ENCODE measurements around the gene LRP1B.

Gene LRP1B

GRCh38 chr2:140509765-140510164 is 1621.1 kb downstream of the LRP1B start:
- Histone ChIP-seq H3K9me2 (replicated peaks; ENCODE audit: control insufficient read depth, low read length) (no peaks in the 10 kb centered on the region), H3K4me3 (ENCODE audit: low read length) (no peak overlapping the region), H3K9me3 (ENCODE audit: control insufficient read depth, insufficient read depth, low read length) (no peaks in the 10 kb centered on the region), H3K4me1 (ENCODE audit: control insufficient read depth, low read length) (no peaks in the 10 kb centered on the region), H3K27ac (ENCODE audit: low read depth, low read length) (no peak overlapping the region), H4K20me1 (ENCODE audit: control insufficient read depth, insufficient read depth, low read depth, low read length) (no peaks in the 10 kb centered on the region), H3F3A (ENCODE audit: control insufficient read depth, insufficient read depth) (no peaks in the 10 kb centered on the region), H3K27me3 (ENCODE audit: control insufficient read depth, low read length) (no peaks in the 10 kb centered on the region), H3K4me2 (ENCODE audit: low read length) (no peak overlapping the region), H3K79me2 (ENCODE audit: control insufficient read depth, low read length) (no peaks in the 10 kb centered on the region), H3K36me3 (ENCODE audit: control insufficient read depth, low read length) (no peaks in the 10 kb centered on the region)
- TF ChIP-seq CTCF (IDR thresholded peaks at IDR 0.05; ENCODE audit: low read depth, low read length, poor library complexity, severe bottlenecking) (no peak), EZH2phosphoT487 (IDR thresholded peaks at IDR 0.05; ENCODE audit: borderline replicate concordance, low read length) (no peak)

- no peak overlapping the region for H3K27ac ChIP-seq (ENCODE audit: low read depth, low read length)
- H3F3A ChIP-seq (ENCODE audit: control insufficient read depth, insufficient read depth) = no peaks in the 10 kb centered on the region
- H3K4me1 ChIP-seq (ENCODE audit: control insufficient read depth, low read length) = no peaks in the 10 kb centered on the region
- no peaks in the 10 kb centered on the region for H3K27me3 ChIP-seq (ENCODE audit: control insufficient read depth, low read length)
- no peaks in the 10 kb centered on the region for H3K9me3 ChIP-seq (ENCODE audit: control insufficient read depth, insufficient read depth, low read length)
- H3K36me3 ChIP-seq (ENCODE audit: control insufficient read depth, low read length) = no peaks in the 10 kb centered on the region
- H3K4me2 ChIP-seq (ENCODE audit: low read length) = no peak overlapping the region
- no peaks in the 10 kb centered on the region for H4K20me1 ChIP-seq (ENCODE audit: control insufficient read depth, insufficient read depth, low read depth, low read length)
- TF ChIP-seq CTCF (IDR thresholded peaks at IDR 0.05; ENCODE audit: low read depth, low read length, poor library complexity, severe bottlenecking) (no peak), EZH2phosphoT487 (IDR thresholded peaks at IDR 0.05; ENCODE audit: borderline replicate concordance, low read length) (no peak)
- no peaks in the 10 kb centered on the region for H3K9me2 ChIP-seq (replicated peaks; ENCODE audit: control insufficient read depth, low read length)
- H3K79me2 ChIP-seq (ENCODE audit: control insufficient read depth, low read length) = no peaks in the 10 kb centered on the region
- H3K4me3 ChIP-seq (ENCODE audit: low read length) = no peak overlapping the region
Measured at GRCh38 chr2:140508756-140509155, 1622.1 kb downstream of the LRP1B start.

- no peaks in the 10 kb centered on the region for H3K79me2 ChIP-seq (ENCODE audit: control insufficient read depth, low read length)
- no peaks in the 10 kb centered on the region for H3K4me1 ChIP-seq (ENCODE audit: control insufficient read depth, low read length)
- no peaks in the 10 kb centered on the region for H3K9me3 ChIP-seq (ENCODE audit: control insufficient read depth, insufficient read depth, low read length)
- no peaks in the 10 kb centered on the region for H3F3A ChIP-seq (ENCODE audit: control insufficient read depth, insufficient read depth)
- H3K27ac ChIP-seq (ENCODE audit: low read depth, low read length) = no peak overlapping the region
- H4K20me1 ChIP-seq (ENCODE audit: control insufficient read depth, insufficient read depth, low read depth, low read length) = no peaks in the 10 kb centered on the region
- H3K27me3 ChIP-seq (ENCODE audit: control insufficient read depth, low read length) = no peaks in the 10 kb centered on the region
- H3K4me3 ChIP-seq (ENCODE audit: low read length) = no peak overlapping the region
- H3K9me2 ChIP-seq (replicated peaks; ENCODE audit: control insufficient read depth, low read length) = no peaks in the 10 kb centered on the region
- H3K36me3 ChIP-seq (ENCODE audit: control insufficient read depth, low read length) = no peaks in the 10 kb centered on the region
- TF ChIP-seq CTCF (IDR thresholded peaks at IDR 0.05; ENCODE audit: low read depth, low read length, poor library complexity, severe bottlenecking) (no peak), EZH2phosphoT487 (IDR thresholded peaks at IDR 0.05; ENCODE audit: borderline replicate concordance, low read length) (no peak)
- no peak overlapping the region for H3K4me2 ChIP-seq (ENCODE audit: low read length)
Measured at GRCh38 chr2:140506606-140507005, 1624.2 kb downstream of the LRP1B start.

GRCh38 chr2:140504601-140505000 is 1626.2 kb downstream of the LRP1B start:
- H3F3A ChIP-seq (ENCODE audit: control insufficient read depth, insufficient read depth) = no peaks in the 10 kb centered on the region
- H3K79me2 ChIP-seq (ENCODE audit: control insufficient read depth, low read length) = no peaks in the 10 kb centered on the region
- no peaks in the 10 kb centered on the region for H3K27me3 ChIP-seq (ENCODE audit: control insufficient read depth, low read length)
- no peaks in the 10 kb centered on the region for H3K9me3 ChIP-seq (ENCODE audit: control insufficient read depth, insufficient read depth, low read length)
- TF ChIP-seq EZH2phosphoT487 (IDR thresholded peaks at IDR 0.05; ENCODE audit: borderline replicate concordance, low read length) (no peak), CTCF (IDR thresholded peaks at IDR 0.05; ENCODE audit: low read depth, low read length, poor library complexity, severe bottlenecking) (no peak)
- H3K4me2 ChIP-seq (ENCODE audit: low read length) = no peak overlapping the region
- no peak overlapping the region for H3K27ac ChIP-seq (ENCODE audit: low read depth, low read length)
- H3K4me1 ChIP-seq (ENCODE audit: control insufficient read depth, low read length) = no peaks in the 10 kb centered on the region
- H3K36me3 ChIP-seq (ENCODE audit: control insufficient read depth, low read length) = no peaks in the 10 kb centered on the region
- H4K20me1 ChIP-seq (ENCODE audit: control insufficient read depth, insufficient read depth, low read depth, low read length) = no peaks in the 10 kb centered on the region
- no peaks in the 10 kb centered on the region for H3K9me2 ChIP-seq (replicated peaks; ENCODE audit: control insufficient read depth, low read length)
- no peak overlapping the region for H3K4me3 ChIP-seq (ENCODE audit: low read length)
